ENCODE results near the gene TMEM175. TPM values are rescaled to one million over a fixed set of nuclear protein-coding genes. Genes with fewer than 3 reads are reported as not detected.

Gene TMEM175
- total and polyA plus RNA-seq, 2 of the 13 experiments (the other 11 are each of a cell fraction or from before 2014, with no cell fraction given): 5.1 to 9.9 TPM

DNA sequence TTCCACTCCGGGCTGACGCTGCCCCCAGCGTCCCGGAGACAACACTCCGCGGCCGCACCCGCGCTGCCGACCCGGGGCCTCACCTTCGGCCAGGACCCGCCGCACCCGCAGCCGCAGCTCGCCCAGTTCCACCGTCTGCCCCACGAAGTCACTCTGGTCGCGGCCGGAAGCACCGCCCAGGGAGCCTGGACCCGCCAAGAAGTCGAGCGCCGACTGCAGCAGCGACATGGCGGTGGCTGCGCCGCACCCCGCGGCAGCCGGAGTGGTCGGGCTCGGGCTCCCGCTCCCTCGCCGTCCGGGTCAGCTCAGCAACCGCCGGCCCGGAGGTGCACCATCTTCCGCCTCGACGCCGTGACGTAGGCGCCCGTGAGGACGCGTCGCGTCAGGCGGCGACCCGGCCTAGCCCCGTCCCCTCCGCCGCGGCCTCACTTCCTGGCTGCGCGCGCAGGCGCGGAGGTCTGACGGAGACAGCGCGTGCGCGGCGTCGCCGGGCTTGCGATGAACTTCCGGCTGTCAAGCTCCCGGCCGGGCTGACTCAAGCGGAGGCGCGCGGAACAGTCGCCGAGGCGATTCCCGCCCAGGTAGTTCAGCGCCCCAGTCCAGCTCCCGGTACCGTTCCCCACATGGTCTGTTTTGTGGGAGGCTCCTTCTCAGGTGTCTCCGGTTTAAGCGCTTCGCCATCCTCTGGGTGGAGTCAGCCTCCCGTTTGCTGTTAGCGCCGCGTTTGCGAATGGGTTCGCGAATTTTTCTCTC is at the start of gene TMEM175, which contains the start of gene GAK (continued):
- TF ChIP-seq, protein P1, sequence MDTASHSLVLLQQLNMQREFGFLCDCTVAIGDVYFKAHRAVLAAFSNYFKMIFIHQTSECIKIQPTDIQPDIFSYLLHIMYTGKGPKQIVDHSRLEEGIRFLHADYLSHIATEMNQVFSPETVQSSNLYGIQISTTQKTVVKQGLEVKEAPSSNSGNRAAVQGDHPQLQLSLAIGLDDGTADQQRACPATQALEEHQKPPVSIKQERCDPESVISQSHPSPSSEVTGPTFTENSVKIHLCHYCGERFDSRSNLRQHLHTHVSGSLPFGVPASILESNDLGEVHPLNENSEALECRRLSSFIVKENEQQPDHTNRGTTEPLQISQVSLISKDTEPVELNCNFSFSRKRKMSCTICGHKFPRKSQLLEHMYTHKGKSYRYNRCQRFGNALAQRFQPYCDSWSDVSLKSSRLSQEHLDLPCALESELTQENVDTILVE (CRISPR knock-in tag; IDR thresholded peaks at IDR 0.05): peak; percentile 78; the same call in 1 of the 2 replicates
- TF ChIP-seq MAFK (conservative IDR thresholded peaks at IDR 0.05 in 1 of 2, IDR thresholded peaks at IDR 0.05 in 1 of 2; ENCODE audit: low read length in 2 of 2) (no peak), KAT2B (IDR thresholded peaks at IDR 0.05; ENCODE audit: borderline replicate concordance, low read depth, low read length) (no peak), ZFP90 (CRISPR knock-in tag; IDR thresholded peaks at IDR 0.05; ENCODE audit: borderline replicate concordance) (no peak; the same call in 1 of the 2 replicates), ZBTB3 (CRISPR knock-in tag; IDR thresholded peaks at IDR 0.05; ENCODE audit: borderline replicate concordance, low read depth) (no peak), EP300 (IDR thresholded peaks at IDR 0.05; ENCODE audit: low read depth in 2 of 2, low read length in 2 of 2) (no peak), EP300 (CRISPR knock-in tag; IDR thresholded peaks at IDR 0.05; ENCODE audit: borderline replicate concordance) (no peak)
- TF ChIP-seq, protein P2, sequence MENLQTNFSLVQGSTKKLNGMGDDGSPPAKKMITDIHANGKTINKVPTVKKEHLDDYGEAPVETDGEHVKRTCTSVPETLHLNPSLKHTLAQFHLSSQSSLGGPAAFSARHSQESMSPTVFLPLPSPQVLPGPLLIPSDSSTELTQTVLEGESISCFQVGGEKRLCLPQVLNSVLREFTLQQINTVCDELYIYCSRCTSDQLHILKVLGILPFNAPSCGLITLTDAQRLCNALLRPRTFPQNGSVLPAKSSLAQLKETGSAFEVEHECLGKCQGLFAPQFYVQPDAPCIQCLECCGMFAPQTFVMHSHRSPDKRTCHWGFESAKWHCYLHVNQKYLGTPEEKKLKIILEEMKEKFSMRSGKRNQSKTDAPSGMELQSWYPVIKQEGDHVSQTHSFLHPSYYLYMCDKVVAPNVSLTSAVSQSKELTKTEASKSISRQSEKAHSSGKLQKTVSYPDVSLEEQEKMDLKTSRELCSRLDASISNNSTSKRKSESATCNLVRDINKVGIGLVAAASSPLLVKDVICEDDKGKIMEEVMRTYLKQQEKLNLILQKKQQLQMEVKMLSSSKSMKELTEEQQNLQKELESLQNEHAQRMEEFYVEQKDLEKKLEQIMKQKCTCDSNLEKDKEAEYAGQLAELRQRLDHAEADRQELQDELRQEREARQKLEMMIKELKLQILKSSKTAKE (CRISPR knock-in tag; IDR thresholded peaks at IDR 0.05; ENCODE audit: borderline replicate concordance): peak; percentile 62; the same call in 1 of the 2 replicates
- TF ChIP-seq, protein P3, sequence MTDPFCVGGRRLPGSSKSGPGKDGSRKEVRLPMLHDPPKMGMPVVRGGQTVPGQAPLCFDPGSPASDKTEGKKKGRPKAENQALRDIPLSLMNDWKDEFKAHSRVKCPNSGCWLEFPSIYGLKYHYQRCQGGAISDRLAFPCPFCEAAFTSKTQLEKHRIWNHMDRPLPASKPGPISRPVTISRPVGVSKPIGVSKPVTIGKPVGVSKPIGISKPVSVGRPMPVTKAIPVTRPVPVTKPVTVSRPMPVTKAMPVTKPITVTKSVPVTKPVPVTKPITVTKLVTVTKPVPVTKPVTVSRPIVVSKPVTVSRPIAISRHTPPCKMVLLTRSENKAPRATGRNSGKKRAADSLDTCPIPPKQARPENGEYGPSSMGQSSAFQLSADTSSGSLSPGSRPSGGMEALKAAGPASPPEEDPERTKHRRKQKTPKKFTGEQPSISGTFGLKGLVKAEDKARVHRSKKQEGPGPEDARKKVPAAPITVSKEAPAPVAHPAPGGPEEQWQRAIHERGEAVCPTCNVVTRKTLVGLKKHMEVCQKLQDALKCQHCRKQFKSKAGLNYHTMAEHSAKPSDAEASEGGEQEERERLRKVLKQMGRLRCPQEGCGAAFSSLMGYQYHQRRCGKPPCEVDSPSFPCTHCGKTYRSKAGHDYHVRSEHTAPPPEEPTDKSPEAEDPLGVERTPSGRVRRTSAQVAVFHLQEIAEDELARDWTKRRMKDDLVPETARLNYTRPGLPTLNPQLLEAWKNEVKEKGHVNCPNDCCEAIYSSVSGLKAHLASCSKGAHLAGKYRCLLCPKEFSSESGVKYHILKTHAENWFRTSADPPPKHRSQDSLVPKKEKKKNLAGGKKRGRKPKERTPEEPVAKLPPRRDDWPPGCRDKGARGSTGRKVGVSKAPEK (CRISPR knock-in tag; IDR thresholded peaks at IDR 0.05; ENCODE audit: borderline replicate concordance): no peak
- TF ChIP-seq, protein P4, sequence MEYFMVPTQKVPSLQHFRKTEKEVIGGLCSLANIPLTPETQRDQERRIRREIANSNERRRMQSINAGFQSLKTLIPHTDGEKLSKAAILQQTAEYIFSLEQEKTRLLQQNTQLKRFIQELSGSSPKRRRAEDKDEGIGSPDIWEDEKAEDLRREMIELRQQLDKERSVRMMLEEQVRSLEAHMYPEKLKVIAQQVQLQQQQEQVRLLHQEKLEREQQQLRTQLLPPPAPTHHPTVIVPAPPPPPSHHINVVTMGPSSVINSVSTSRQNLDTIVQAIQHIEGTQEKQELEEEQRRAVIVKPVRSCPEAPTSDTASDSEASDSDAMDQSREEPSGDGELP (IDR thresholded peaks at IDR 0.05; ENCODE audit: borderline replicate concordance, low read depth): peak; percentile 42; the same call in 1 of the 2 replicates
- TF ChIP-seq, protein P5, sequence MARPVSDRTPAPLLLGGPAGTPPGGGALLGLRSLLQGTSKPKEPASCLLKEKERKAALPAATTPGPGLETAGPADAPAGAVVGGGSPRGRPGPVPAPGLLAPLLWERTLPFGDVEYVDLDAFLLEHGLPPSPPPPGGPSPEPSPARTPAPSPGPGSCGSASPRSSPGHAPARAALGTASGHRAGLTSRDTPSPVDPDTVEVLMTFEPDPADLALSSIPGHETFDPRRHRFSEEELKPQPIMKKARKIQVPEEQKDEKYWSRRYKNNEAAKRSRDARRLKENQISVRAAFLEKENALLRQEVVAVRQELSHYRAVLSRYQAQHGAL (CRISPR knock-in tag; IDR thresholded peaks at IDR 0.05; ENCODE audit: not compliant biosample characterization): no peak
- TF ChIP-seq, protein P6, sequence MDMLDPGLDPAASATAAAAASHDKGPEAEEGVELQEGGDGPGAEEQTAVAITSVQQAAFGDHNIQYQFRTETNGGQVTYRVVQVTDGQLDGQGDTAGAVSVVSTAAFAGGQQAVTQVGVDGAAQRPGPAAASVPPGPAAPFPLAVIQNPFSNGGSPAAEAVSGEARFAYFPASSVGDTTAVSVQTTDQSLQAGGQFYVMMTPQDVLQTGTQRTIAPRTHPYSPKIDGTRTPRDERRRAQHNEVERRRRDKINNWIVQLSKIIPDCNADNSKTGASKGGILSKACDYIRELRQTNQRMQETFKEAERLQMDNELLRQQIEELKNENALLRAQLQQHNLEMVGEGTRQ (IDR thresholded peaks at IDR 0.05; ENCODE audit: low read depth, low read length): no peak
- TF ChIP-seq, protein P6 (CRISPR knock-in tag; IDR thresholded peaks at IDR 0.05; ENCODE audit: borderline replicate concordance): no peak; the same call in 1 of the 2 replicates
- TF ChIP-seq, protein P7, sequence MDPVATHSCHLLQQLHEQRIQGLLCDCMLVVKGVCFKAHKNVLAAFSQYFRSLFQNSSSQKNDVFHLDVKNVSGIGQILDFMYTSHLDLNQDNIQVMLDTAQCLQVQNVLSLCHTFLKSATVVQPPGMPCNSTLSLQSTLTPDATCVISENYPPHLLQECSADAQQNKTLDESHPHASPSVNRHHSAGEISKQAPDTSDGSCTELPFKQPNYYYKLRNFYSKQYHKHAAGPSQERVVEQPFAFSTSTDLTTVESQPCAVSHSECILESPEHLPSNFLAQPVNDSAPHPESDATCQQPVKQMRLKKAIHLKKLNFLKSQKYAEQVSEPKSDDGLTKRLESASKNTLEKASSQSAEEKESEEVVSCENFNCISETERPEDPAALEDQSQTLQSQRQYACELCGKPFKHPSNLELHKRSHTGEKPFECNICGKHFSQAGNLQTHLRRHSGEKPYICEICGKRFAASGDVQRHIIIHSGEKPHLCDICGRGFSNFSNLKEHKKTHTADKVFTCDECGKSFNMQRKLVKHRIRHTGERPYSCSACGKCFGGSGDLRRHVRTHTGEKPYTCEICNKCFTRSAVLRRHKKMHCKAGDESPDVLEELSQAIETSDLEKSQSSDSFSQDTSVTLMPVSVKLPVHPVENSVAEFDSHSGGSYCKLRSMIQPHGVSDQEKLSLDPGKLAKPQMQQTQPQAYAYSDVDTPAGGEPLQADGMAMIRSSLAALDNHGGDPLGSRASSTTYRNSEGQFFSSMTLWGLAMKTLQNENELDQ (CRISPR knock-in tag; IDR thresholded peaks at IDR 0.05; ENCODE audit: borderline replicate concordance): no peak

Measured in HepG2 (cell line).